DND-41 (cell line): ENCODE results near the gene SLC6A1.

ENCODE experiments used
- ATAC-seq: fragments of 200-7000 bp; cut with Tn5 transposase; 3 replicates; pipeline ENCODE4 v1.9.1; 2021; ENCODE audit warnings: low read depth; ENCODE audit not compliant: insufficient read depth
- DNase-seq: peaks from one replicate; pipeline ENCODE4 v3.0.0-alpha.2; 2020
- H2AFZ ChIP-seq: 2 replicates; pipeline ENCODE4 v1.6.0; 2012; ENCODE audit warnings: low read depth, low read length
- H3K27ac ChIP-seq: 2 replicates; pipeline ENCODE4 v1.5.1; 2012; ENCODE audit warnings: low read length, inconsistent platforms
- H3K27me3 ChIP-seq: fragments of 200-600 bp; sonication (generic); 2 replicates; pipeline ENCODE4 v1.6.0; 2012; ENCODE audit warnings: low read length, mild to moderate bottlenecking, inconsistent platforms; ENCODE audit not compliant: insufficient read depth, poor library complexity
- H3K36me3 ChIP-seq: 2 replicates; pipeline ENCODE4 v1.5.1; 2012; ENCODE audit warnings: low read length, inconsistent platforms; ENCODE audit not compliant: insufficient read depth
- H3K4me1 ChIP-seq: 2 replicates; pipeline ENCODE4 v1.5.1; 2012; ENCODE audit warnings: mild to moderate bottlenecking, low read length; ENCODE audit not compliant: insufficient read depth
- H3K4me2 ChIP-seq: 2 replicates; pipeline ENCODE4 v1.6.0; 2012; ENCODE audit warnings: mild to moderate bottlenecking, moderate library complexity, low read length, inconsistent platforms; ENCODE audit not compliant: insufficient read depth
- H3K4me3 ChIP-seq, 2 experiments: fragments of 200-600 bp in 1 of 2; shearing (Covaris generic) in 1 of 2; 2 replicates each; pipeline ENCODE4 v1.5.1; 2012 to 2016; ENCODE audit warnings: inconsistent platforms in 2 of 2, low read length in 2 of 2, mild to moderate bottlenecking in 2 of 2, low read depth in 1 of 2, moderate library complexity in 1 of 2
- H3K79me2 ChIP-seq: 2 replicates; pipeline ENCODE4 v1.6.0; 2012; ENCODE audit warnings: low read length, inconsistent platforms; ENCODE audit not compliant: insufficient read depth
- H3K9ac ChIP-seq: 2 replicates; pipeline ENCODE4 v1.6.0; 2012; ENCODE audit warnings: low read depth, mild to moderate bottlenecking, inconsistent platforms, low read length, moderate library complexity
- H3K9me3 ChIP-seq: 2 replicates; pipeline ENCODE4 v1.5.1; 2012; ENCODE audit warnings: low read length, moderate library complexity, mild to moderate bottlenecking, inconsistent platforms; ENCODE audit not compliant: insufficient read depth, severe bottlenecking
- H4K20me1 ChIP-seq: 2 replicates; pipeline ENCODE4 v1.6.0; 2012; ENCODE audit warnings: low read length; ENCODE audit not compliant: insufficient read depth
- CTCF ChIP-seq: IDR thresholded peaks from 2 replicates; pipeline ENCODE4 v1.5.1; 2012; ENCODE audit warnings: borderline replicate concordance, low read length, moderate library complexity, mild to moderate bottlenecking; ENCODE audit not compliant: poor library complexity, severe bottlenecking; ENCODE audit errors: extremely low read depth
- EZH2 ChIP-seq: IDR thresholded peaks from 3 replicates; pipeline ENCODE4 v1.6.1; 2012; ENCODE audit warnings: borderline replicate concordance, low read depth, mild to moderate bottlenecking, moderate library complexity, low read length, inconsistent platforms; ENCODE audit not compliant: severe bottlenecking

SLC6A1 gene

GRCh38 chr3:11045536-11045935 is 53.0 kb downstream of the SLC6A1 start:
- Histone ChIP-seq H3K4me1 (no peaks in the 10 kb centered on the region), H2AFZ (no peak overlapping the region), H3K36me3 (no peaks in the 10 kb centered on the region), H3K4me2 (no peak overlapping the region), H3K79me2 (no peaks in the 10 kb centered on the region), H3K27me3 (peaks cover 2% of the 10 kb centered on the region), H4K20me1 (no peaks in the 10 kb centered on the region; the same call in 1 of the 2 replicates), H3K9ac (no peak overlapping the region), H3K9me3 (no peaks in the 10 kb centered on the region), H3K4me3 (no peak overlapping the region), H3K27ac (no peak overlapping the region)
- ATAC-seq (no peak), DNase-seq (no peak)
- TF ChIP-seq EZH2, result no peak
- no peak for TF ChIP-seq CTCF

- H2AFZ ChIP-seq, result no peak overlapping the region
- H4K20me1 ChIP-seq, result no peaks in the 10 kb centered on the region; the same call in 1 of the 2 replicates
- no peaks in the 10 kb centered on the region for H3K4me1 ChIP-seq
- ATAC-seq (no peak), DNase-seq (no peak)
- H3K4me3 ChIP-seq, result no peak overlapping the region
- peaks cover 4% of the 10 kb centered on the region for H3K27me3 ChIP-seq
- H3K79me2 ChIP-seq, result no peaks in the 10 kb centered on the region
- H3K9me3 ChIP-seq, result no peaks in the 10 kb centered on the region
- no peak overlapping the region for H3K9ac ChIP-seq
- H3K4me2 ChIP-seq, result no peak overlapping the region
- no peak overlapping the region for H3K27ac ChIP-seq
- H3K36me3 ChIP-seq, result no peaks in the 10 kb centered on the region
- no peak for TF ChIP-seq CTCF
Measured at GRCh38 chr3:11047500-11047899, 55.0 kb downstream of the SLC6A1 start.

GRCh38 chr3:11050666-11051323 is 58.2 kb downstream of the SLC6A1 start:
- Histone ChIP-seq H3K27ac (no peak overlapping the region), H3K4me1 (no peaks in the 10 kb centered on the region), H3K79me2 (no peaks in the 10 kb centered on the region), H2AFZ (no peak overlapping the region), H3K27me3 (peaks cover 7% of the 10 kb centered on the region), H3K4me3 (no peak overlapping the region), H3K4me2 (no peak overlapping the region), H4K20me1 (no peaks in the 10 kb centered on the region; the same call in 1 of the 2 replicates), H3K36me3 (no peaks in the 10 kb centered on the region), H3K9me3 (no peaks in the 10 kb centered on the region), H3K9ac (no peak overlapping the region)
- DNase-seq (no peak), ATAC-seq (no peak)
- TF ChIP-seq EZH2, result no peak
- TF ChIP-seq CTCF, result no peak
